ENCODE data around the gene GPR157. TPM values are rescaled to one million over a fixed set of nuclear protein-coding genes. Genes with fewer than 3 reads are reported as not detected.

Gene GPR157
- total and polyA plus RNA-seq, 4 donors, result 3.7 to 29.3 (median 7.3) TPM

DNA sequence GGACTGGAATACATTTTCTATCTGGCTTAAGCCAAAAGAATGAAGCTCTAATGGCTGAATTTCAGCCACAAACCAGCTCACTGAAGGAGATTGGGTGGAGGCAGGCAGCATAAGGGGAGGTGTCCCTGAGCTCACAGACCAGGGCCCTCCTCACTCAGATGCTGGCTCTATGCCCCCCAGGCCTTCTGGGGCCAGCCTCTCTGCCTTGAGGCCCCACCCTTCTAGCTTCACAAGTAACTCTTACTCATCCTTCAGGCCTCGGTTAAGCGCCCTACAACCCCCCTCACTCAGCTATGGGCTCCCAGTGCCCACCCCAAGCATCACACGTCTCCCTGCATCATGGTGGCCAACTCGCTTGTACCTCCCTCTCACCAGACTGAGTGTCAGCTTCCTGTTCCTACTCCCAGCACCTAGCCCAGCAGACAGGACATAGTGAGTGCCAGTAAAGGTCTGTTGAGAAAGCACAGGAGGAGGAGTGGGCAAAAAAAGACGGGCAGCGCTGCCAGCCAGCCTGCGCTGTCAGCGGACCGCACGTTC, 40.8 kb upstream of the GPR157 start:
- H3K9me3 ChIP-seq (ENCODE audit: control insufficient read depth in 4 of 4, insufficient read depth in 3 of 4, low read length in 3 of 4), result peaks cover 0 to under 1% (median 0%) of the 10 kb centered on the region in 4 donors
- no peak overlapping the region for H3K27ac ChIP-seq (ENCODE audit: low read depth in 1 of 2, low read length in 1 of 2)
- H3K9ac ChIP-seq (ENCODE audit: insufficient read depth in 1 of 2, low read length in 2 of 2), result no peak overlapping the region
- DNase-seq (no peak), ATAC-seq (ENCODE audit: insufficient read depth, low FRiP score) (no peak)
- H3K4me3 ChIP-seq, result no peak overlapping the region
- H3K4me1 ChIP-seq (ENCODE audit: control insufficient read depth in 5 of 5, insufficient read depth in 5 of 5, low read length in 5 of 5), result peaks cover 0 to 3% (median 0%) of the 10 kb centered on the region in 5 donors
- 96% methylated on average over 10 of the region's 10 CpGs for WGBS, 2 donors
- peaks cover 0 to 6% (median 3%) of the 10 kb centered on the region in 4 donors for H3K36me3 ChIP-seq (ENCODE audit: control insufficient read depth in 4 of 4, insufficient read depth in 4 of 4, low read length in 4 of 4)
- H3K27me3 ChIP-seq (ENCODE audit: control insufficient read depth in 3 of 3, insufficient read depth in 3 of 3, low read length in 2 of 3), result no peaks in the 10 kb centered on the region
- TF ChIP-seq, protein P1, sequence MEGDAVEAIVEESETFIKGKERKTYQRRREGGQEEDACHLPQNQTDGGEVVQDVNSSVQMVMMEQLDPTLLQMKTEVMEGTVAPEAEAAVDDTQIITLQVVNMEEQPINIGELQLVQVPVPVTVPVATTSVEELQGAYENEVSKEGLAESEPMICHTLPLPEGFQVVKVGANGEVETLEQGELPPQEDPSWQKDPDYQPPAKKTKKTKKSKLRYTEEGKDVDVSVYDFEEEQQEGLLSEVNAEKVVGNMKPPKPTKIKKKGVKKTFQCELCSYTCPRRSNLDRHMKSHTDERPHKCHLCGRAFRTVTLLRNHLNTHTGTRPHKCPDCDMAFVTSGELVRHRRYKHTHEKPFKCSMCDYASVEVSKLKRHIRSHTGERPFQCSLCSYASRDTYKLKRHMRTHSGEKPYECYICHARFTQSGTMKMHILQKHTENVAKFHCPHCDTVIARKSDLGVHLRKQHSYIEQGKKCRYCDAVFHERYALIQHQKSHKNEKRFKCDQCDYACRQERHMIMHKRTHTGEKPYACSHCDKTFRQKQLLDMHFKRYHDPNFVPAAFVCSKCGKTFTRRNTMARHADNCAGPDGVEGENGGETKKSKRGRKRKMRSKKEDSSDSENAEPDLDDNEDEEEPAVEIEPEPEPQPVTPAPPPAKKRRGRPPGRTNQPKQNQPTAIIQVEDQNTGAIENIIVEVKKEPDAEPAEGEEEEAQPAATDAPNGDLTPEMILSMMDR (IDR thresholded peaks at IDR 0.05; ENCODE audit: control extremely low read depth, extremely low read depth), result no peak

DNA sequence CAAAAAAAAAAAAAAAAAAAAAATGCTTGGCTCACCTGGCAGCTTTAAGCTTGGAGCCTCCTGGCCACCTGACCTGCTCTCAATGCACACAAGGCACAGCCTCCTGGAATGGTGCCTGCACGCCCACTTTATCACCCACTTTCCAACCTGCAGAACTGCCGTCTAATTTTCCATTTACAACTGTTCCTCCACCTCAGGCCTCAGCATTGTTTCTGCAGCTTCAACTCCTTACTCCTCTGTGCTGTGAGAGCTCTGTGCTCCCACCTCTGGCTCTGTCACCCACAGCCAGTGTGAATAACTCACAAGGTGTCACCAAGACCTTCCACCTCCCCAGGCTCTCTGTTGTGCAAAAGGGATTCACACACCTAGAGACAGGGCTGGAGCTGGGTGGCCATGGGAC, 38.7 kb upstream of the GPR157 start:
- TF ChIP-seq, protein P1 (IDR thresholded peaks at IDR 0.05; ENCODE audit: control extremely low read depth, extremely low read depth), result no peak
- H3K9me3 ChIP-seq (ENCODE audit: control insufficient read depth in 4 of 4, insufficient read depth in 3 of 4, low read length in 3 of 4), result no peaks in the 10 kb centered on the region
- ATAC-seq (ENCODE audit: insufficient read depth, low FRiP score) (no peak), DNase-seq (peak in 1 of 3 donors; percentile 32)
- no peak overlapping the region for H3K27ac ChIP-seq (ENCODE audit: low read depth in 1 of 2, low read length in 1 of 2)
- H3K4me1 ChIP-seq (ENCODE audit: control insufficient read depth in 5 of 5, insufficient read depth in 5 of 5, low read length in 5 of 5), result peaks cover 0 to 14% (median 1%) of the 10 kb centered on the region in 5 donors
- H3K36me3 ChIP-seq (ENCODE audit: control insufficient read depth in 4 of 4, insufficient read depth in 4 of 4, low read length in 4 of 4), result peaks cover 0 to 5% (median 1%) of the 10 kb centered on the region in 4 donors
- no peak overlapping the region for H3K4me3 ChIP-seq
- H3K27me3 ChIP-seq (ENCODE audit: control insufficient read depth in 3 of 3, insufficient read depth in 3 of 3, low read length in 2 of 3), result no peaks in the 10 kb centered on the region
- H3K9ac ChIP-seq (ENCODE audit: insufficient read depth in 1 of 2, low read length in 2 of 2), result no peak overlapping the region
- 69 to 92% methylated on average over 2 of the region's 2 CpGs for WGBS, 2 donors

GRCh38 chr1:9166289-9167235, 37.7 kb upstream of the GPR157 start:
- Histone ChIP-seq H3K9ac (ENCODE audit: insufficient read depth in 1 of 2, low read length in 2 of 2) (no peak overlapping the region), H3K4me3 (no peak overlapping the region), H3K27ac (ENCODE audit: low read depth in 1 of 2, low read length in 1 of 2) (no peak overlapping the region), H3K9me3 (ENCODE audit: control insufficient read depth in 4 of 4, insufficient read depth in 3 of 4, low read length in 3 of 4) (no peaks in the 10 kb centered on the region), H3K36me3 (ENCODE audit: control insufficient read depth in 4 of 4, insufficient read depth in 4 of 4, low read length in 4 of 4) (peaks cover 0 to 5% (median 1%) of the 10 kb centered on the region in 4 donors), H3K27me3 (ENCODE audit: control insufficient read depth in 3 of 3, insufficient read depth in 3 of 3, low read length in 2 of 3) (no peaks in the 10 kb centered on the region), H3K4me1 (ENCODE audit: control insufficient read depth in 5 of 5, insufficient read depth in 5 of 5, low read length in 5 of 5) (peaks cover 0 to 23% (median 2%) of the 10 kb centered on the region in 5 donors)
- ATAC-seq (ENCODE audit: insufficient read depth, low FRiP score) (no peak), DNase-seq (no peak)
- TF ChIP-seq, protein P1 (IDR thresholded peaks at IDR 0.05; ENCODE audit: control extremely low read depth, extremely low read depth), result no peak
- 83 to 84% methylated on average over 27 of the region's 27 CpGs for WGBS, 2 donors
